Ovary (tissue), 9 donors: ENCODE data around the gene IL17RD. TPM values are rescaled to one million over a fixed set of nuclear protein-coding genes. Genes with fewer than 3 reads are reported as not detected.

Experiments
- DNase-seq, 5 donors: peaks; one replicate each; pipeline ENCODE4 v3.0.0-alpha.2; 2019 to 2020
- H3K27ac ChIP-seq, 2 donors: fragments of 200-600 bp; one replicate each; pipeline versions ENCODE4 v1.5.1 to v1.8.0; 2019 to 2022
- H3K27me3 ChIP-seq: fragments of 200-600 bp; one replicate; pipeline ENCODE4 v1.8.0; 2022
- H3K36me3 ChIP-seq: fragments of 200-600 bp; sonication (generic); one replicate; pipeline ENCODE4 v1.5.1; 2019
- H3K4me1 ChIP-seq: one replicate; pipeline ENCODE4 v1.8.1; 2013; ENCODE audit warnings: mild to moderate bottlenecking, moderate library complexity; ENCODE audit not compliant: insufficient read depth
- H3K4me3 ChIP-seq: fragments of 200-600 bp; sonication (generic); one replicate; pipeline ENCODE4 v1.5.1; 2017
- H3K9me3 ChIP-seq, 2 donors: fragments of 200-600 bp in 1 of 2; sonication (generic) in 1 of 2; one replicate each; pipeline versions ENCODE4 v1.5.1 to v1.8.1; 2013 to 2019; ENCODE audit warnings: mild to moderate bottlenecking in 1 of 2, moderate library complexity in 1 of 2
- EP300 ChIP-seq: sonication (generic); formaldehyde crosslinking; IDR thresholded peaks from one replicate; pipeline ENCODE4 v1.6.1; 2017; ENCODE audit warnings: antibody characterized with exemption
- POLR2A ChIP-seq: fragments of 450-650 bp; IDR thresholded peaks from one replicate; pipeline ENCODE4 v1.6.1; 2017; ENCODE audit warnings: antibody characterized with exemption, mild to moderate bottlenecking, moderate library complexity
- WGBS, 3 donors: extraction: QIAGEN DNeasy Blood & Tissue Kit in 1 of 3; methylation state at CpG; one replicate each; pipeline versions ENCODE4 v1.1.5 to v1.1.7; 2013 to 2017; 5-methylcytosine and 5-hydroxymethylcytosine counted together
- intact Hi-C, 4 donors: fragments of 100-400 bp; cut with DNase I; formaldehyde crosslinking; loops; one replicate each; pipeline versions ENCODE4 v1.11.0 to v1.15.1; 2022 to 2023
- polyA plus RNA-seq, 2 donors: library from polyadenylated mRNA; stranded (reverse); fragments of 200-250 nt in 1 of 2; fragments of 350-450 nt in 1 of 2; fragmentation: Illumina TruSeq in 1 of 2; extraction: RNeasy Lipid Tissue Mini Kit (QIAGEN cat#74804) in 1 of 2; gene quantifications; one replicate each; pipeline ENCODE4 v1.2.3, GENCODE V29; 2013 to 2014
- total RNA-seq, 7 donors: library from RNA; depleted of rRNA in 2 of 7; stranded (reverse); fragments of >200 nt in 2 of 7; fragmentation: NEBNext Ultra II Directional in 3 of 7; extraction: Animal tissue kit (Norgen Biotek cat#: 25700) in 3 of 7; gene quantifications; one replicate each; pipeline versions ENCODE4 v1.1.0 to v1.2.4, GENCODE V29; 2016 to 2023
- TF ChIP-seq, protein P1 (sequence below), 3 donors: fragments of 450-650 bp in 2 of 3; fragments of 200-600 bp in 1 of 3; IDR thresholded peaks; one replicate each; pipeline versions ENCODE4 v1.5.1 to v1.8.0; 2016 to 2022; ENCODE audit warnings: antibody characterized with exemption in 3 of 3, mild to moderate bottlenecking in 1 of 3
- donor health status: DM: no; HTN: no; CAD: no; lungs with moderate emphysema.
- donor health status: DM: no; HTN: no; CAD: no.
- donor health status: Bipolar disorder and iron deficiency.
- donor health status: DM: yes; HTN: yes; CAD: no.
- donor health status: DM: no; HTN: no; CAD: no.
- donor health status: DM: yes; HTN: yes; CAD: no.

IL17RD gene
- total and polyA plus RNA-seq, 9 donors, result 10.7 to 35.8 (median 21.8) TPM

DNA sequence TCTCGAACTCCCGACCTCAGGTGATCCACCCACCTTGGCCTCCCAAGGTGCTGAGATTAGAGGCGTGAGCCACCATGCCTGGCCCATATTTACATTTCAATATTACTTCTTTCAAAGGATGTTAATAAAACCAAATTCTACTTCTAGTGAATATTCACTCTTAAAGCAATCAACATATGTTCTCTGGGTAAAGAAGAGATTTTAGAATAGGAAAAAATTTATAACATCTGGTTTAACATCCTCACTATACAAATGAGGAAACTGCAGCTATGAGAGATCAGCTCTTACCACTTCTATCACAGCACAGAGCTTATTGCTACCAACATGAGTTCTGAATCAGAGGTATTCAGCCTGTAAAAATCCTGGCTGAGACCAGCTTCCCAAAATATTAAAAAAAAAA is 48.7 kb downstream of the IL17RD start:
- Histone ChIP-seq H3K9me3 (no peaks in the 10 kb centered on the region), H3K36me3 (no peaks in the 10 kb centered on the region), H3K4me1 (no peaks in the 10 kb centered on the region), H3K4me3 (no peak overlapping the region), H3K27ac (no peak overlapping the region), H3K27me3 (no peaks in the 10 kb centered on the region)
- WGBS, 3 donors, result 89 to 97% (median 94%) methylated on average over 3 of the region's 3 CpGs
- DNase-seq, result no peak
- intact Hi-C loops, result no loop called here
- TF ChIP-seq EP300, result no peak
- TF ChIP-seq, protein P1, sequence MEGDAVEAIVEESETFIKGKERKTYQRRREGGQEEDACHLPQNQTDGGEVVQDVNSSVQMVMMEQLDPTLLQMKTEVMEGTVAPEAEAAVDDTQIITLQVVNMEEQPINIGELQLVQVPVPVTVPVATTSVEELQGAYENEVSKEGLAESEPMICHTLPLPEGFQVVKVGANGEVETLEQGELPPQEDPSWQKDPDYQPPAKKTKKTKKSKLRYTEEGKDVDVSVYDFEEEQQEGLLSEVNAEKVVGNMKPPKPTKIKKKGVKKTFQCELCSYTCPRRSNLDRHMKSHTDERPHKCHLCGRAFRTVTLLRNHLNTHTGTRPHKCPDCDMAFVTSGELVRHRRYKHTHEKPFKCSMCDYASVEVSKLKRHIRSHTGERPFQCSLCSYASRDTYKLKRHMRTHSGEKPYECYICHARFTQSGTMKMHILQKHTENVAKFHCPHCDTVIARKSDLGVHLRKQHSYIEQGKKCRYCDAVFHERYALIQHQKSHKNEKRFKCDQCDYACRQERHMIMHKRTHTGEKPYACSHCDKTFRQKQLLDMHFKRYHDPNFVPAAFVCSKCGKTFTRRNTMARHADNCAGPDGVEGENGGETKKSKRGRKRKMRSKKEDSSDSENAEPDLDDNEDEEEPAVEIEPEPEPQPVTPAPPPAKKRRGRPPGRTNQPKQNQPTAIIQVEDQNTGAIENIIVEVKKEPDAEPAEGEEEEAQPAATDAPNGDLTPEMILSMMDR (IDR thresholded peaks at IDR 0.05), result no peak
- no peak for TF ChIP-seq POLR2A

DNA sequence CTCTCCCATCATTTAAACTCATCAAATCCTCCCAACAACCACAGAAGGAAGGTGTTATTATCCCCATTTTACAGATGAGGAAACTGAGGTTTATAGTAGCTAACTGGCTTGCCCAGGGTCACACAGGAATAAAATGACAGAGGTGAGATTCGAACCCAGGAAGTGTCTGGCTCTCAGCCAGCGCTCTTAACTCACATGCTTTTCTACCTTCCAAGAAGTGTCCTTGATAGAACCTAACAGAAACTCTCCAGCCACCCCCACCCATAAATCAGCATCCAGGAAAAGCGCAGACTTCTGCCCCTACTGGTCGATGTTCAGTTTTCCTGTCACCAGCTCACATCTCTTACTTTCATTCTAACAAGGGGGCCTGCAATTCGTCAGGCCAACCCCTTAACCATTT is 52.9 kb downstream of the IL17RD start:
- no peaks in the 10 kb centered on the region for H3K9me3 ChIP-seq
- no peak overlapping the region for H3K27ac ChIP-seq
- DNase-seq, result no peak
- 47 to 53% (median 50%) methylated on average over 5 of the region's 5 CpGs for WGBS, 3 donors
- no peaks in the 10 kb centered on the region for H3K36me3 ChIP-seq
- no peaks in the 10 kb centered on the region for H3K27me3 ChIP-seq
- no peak for TF ChIP-seq EP300
- no peak for TF ChIP-seq POLR2A
- TF ChIP-seq, protein P1 (IDR thresholded peaks at IDR 0.05), result no peak
- H3K4me3 ChIP-seq, result no peak overlapping the region
- no peaks in the 10 kb centered on the region for H3K4me1 ChIP-seq
- intact Hi-C loops, result no loop called here

DNA sequence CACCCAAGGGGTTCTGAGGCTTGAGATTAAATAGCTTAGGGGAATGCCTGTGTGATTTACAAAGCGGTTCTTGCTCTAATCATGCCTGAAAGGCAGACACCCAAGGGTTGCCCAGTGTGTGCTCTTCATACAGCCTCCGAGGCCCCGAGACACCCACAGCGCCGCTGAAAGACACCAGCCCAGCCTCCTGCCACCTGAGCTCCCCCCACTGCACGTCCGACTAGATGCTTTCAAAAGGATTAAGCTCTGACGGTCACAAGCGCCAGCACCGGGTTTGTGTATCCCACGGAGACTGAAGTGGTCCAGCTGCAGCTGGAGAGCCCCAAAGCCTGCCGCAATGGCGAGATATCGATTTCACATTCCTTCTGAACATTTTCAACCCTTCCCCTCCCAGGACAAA is 54.4 kb downstream of the IL17RD start:
- no peaks in the 10 kb centered on the region for H3K4me1 ChIP-seq
- H3K27ac ChIP-seq, result no peak overlapping the region
- 62 to 76% (median 71%) methylated on average over 14 of the region's 14 CpGs for WGBS, 3 donors
- no peaks in the 10 kb centered on the region for H3K36me3 ChIP-seq
- no peak overlapping the region for H3K4me3 ChIP-seq
- DNase-seq, result no peak
- H3K27me3 ChIP-seq, result no peaks in the 10 kb centered on the region
- no peaks in the 10 kb centered on the region for H3K9me3 ChIP-seq
- intact Hi-C loops, result no loop called here
- TF ChIP-seq EP300, result no peak
- TF ChIP-seq, protein P1 (IDR thresholded peaks at IDR 0.05), result no peak
- TF ChIP-seq POLR2A, result no peak

DNA sequence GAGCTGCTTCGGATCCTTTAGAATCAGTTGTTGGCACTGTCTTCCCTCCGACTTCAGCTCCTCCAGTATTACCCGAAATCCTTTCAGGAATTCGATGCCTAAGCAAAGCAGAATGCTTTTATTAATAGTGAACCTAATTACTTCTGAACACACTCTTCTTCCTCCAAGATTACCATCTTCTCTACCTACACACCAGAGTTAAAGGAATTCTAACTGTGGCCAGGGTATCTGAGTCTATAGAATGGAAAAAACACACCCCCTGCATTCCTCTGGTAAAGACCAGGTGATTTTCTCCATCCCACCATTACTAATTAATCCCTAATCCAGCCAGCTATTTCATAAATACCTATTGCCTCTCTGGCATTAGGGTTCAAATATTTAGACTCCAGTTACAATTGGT is 54.9 kb downstream of the IL17RD start:
- H3K4me1 ChIP-seq, result no peaks in the 10 kb centered on the region
- H3K27me3 ChIP-seq, result no peaks in the 10 kb centered on the region
- no peak overlapping the region for H3K27ac ChIP-seq
- H3K36me3 ChIP-seq, result no peaks in the 10 kb centered on the region
- WGBS, 3 donors, result 87 to 97% (median 88%) methylated on average over 4 of the region's 4 CpGs
- no peak overlapping the region for H3K4me3 ChIP-seq
- H3K9me3 ChIP-seq, result no peaks in the 10 kb centered on the region
- TF ChIP-seq EP300 (no peak), POLR2A (no peak)
- TF ChIP-seq, protein P1 (IDR thresholded peaks at IDR 0.05), result no peak
- intact Hi-C loops, result no loop called here
- no peak for DNase-seq
